OCI-LY7 (cell line): ENCODE results near the gene AVL9. TPM values are rescaled to one million over a fixed set of nuclear protein-coding genes. Genes with fewer than 3 reads are reported as not detected.

Experiments
- BruUV-seq: library from RNA; stranded (reverse); fragments of 400-500 nt; replicated peaks from 2 replicates; lab custom pipeline; 2021; lab: Mats Ljungman, UMichigan
- CTCF ChIA-PET: fragments of 300-600 bp; sonication (Branson Sonifier 250); formaldehyde crosslinking; loops from one replicate; lab custom pipeline; 2022; ENCODE audit warnings: antibody characterized with exemption; ENCODE audit not compliant: unreplicated experiment; lab: Charles Lee
- POLR2A ChIA-PET: fragments of 300-600 bp; sonication (Branson Sonifier 250); formaldehyde crosslinking; loops from one replicate; lab custom pipeline; 2022; ENCODE audit warnings: antibody characterized with exemption; lab: Charles Lee
- DNase-seq: peaks from one replicate; pipeline ENCODE4 v3.0.0-alpha.2; 2015; ENCODE audit warnings: low spot score
- H2AFZ ChIP-seq: fragments of 200-600 bp; sonication (generic), shearing (Covaris generic); 2 replicates; pipeline ENCODE4 v1.6.1; 2014; ENCODE audit warnings: mild to moderate bottlenecking, antibody characterized with exemption, low read length, moderate library complexity
- H3K27ac ChIP-seq: fragments of 200-600 bp; sonication (generic); 2 replicates; pipeline ENCODE4 v1.5.1; 2014; ENCODE audit warnings: mixed run types, low read depth, mild to moderate bottlenecking, moderate library complexity, low read length, inconsistent platforms; ENCODE audit not compliant: poor library complexity, severe bottlenecking
- H3K36me3 ChIP-seq: fragments of 200-600 bp; sonication (generic); 2 replicates; pipeline ENCODE4 v1.6.1; 2014; ENCODE audit warnings: mild to moderate bottlenecking, antibody characterized with exemption, low read length, moderate library complexity, mixed read lengths; ENCODE audit not compliant: insufficient read depth
- H3K4me1 ChIP-seq: fragments of 200-600 bp; sonication (generic); 2 replicates; pipeline ENCODE4 v1.5.1; 2014; ENCODE audit warnings: mild to moderate bottlenecking, low read length; ENCODE audit not compliant: insufficient read depth, poor library complexity, severe bottlenecking
- H3K4me2 ChIP-seq: fragments of 200-600 bp; sonication (generic); 2 replicates; pipeline ENCODE4 v1.6.1; 2014; ENCODE audit warnings: mild to moderate bottlenecking, low read length
- H3K4me3 ChIP-seq: fragments of 200-600 bp; sonication (generic); 2 replicates; pipeline ENCODE4 v1.5.1; 2014; ENCODE audit warnings: mild to moderate bottlenecking, low read depth, low read length; ENCODE audit not compliant: poor library complexity, severe bottlenecking
- H3K79me2 ChIP-seq: fragments of 200-600 bp; sonication (generic); 2 replicates; pipeline ENCODE4 v1.6.1; 2016; ENCODE audit warnings: low read depth, mild to moderate bottlenecking, low read length, moderate library complexity, mixed read lengths; ENCODE audit not compliant: insufficient read depth
- H3K9me2 ChIP-seq: fragments of 200-600 bp; sonication (generic); 2 replicates; pipeline ENCODE4 v1.6.1; 2016; ENCODE audit warnings: mild to moderate bottlenecking, low read length, mixed read lengths; ENCODE audit not compliant: insufficient read depth
- H3K9me3 ChIP-seq: fragments of 200-600 bp; sonication (generic); 2 replicates; pipeline ENCODE4 v1.6.1; 2014; ENCODE audit warnings: mild to moderate bottlenecking, mixed run types, low read length, mixed read lengths
- H4K20me1 ChIP-seq: fragments of 200-600 bp; sonication (generic); 2 replicates; pipeline ENCODE4 v1.6.1; 2014; ENCODE audit warnings: mild to moderate bottlenecking, antibody characterized with exemption, low read length, moderate library complexity, mixed read lengths; ENCODE audit not compliant: insufficient read depth
- EZH2phosphoT487 ChIP-seq: fragments of 200-600 bp; sonication (generic); IDR thresholded peaks from 2 replicates; pipeline ENCODE4 v1.6.1; 2018; ENCODE audit warnings: low read depth, borderline replicate concordance, mild to moderate bottlenecking, mixed run types, antibody characterized with exemption, low read length, moderate library complexity, mixed read lengths
- intact Hi-C: fragments of 100-400 bp; cut with micrococcal nuclease; formaldehyde crosslinking; loops from one replicate; pipeline ENCODE4 v1.10.0; 2022; ENCODE audit not compliant: unreplicated experiment
- total RNA-seq, 2 experiments: library from RNA; depleted of rRNA in 1 of 2; stranded (reverse); fragments of >200 nt in 1 of 2; shearing (Covaris generic) in 1 of 2; gene quantifications; 2 replicates each; pipeline ENCODE4 v1.2.3, GENCODE V29; 2014 to 2022
- TF ChIP-seq, protein P1 (sequence below): fragments of 200-600 bp; sonication (generic); conservative IDR thresholded peaks from 2 replicates; pipeline ENCODE4 v1.5.1; 2014; ENCODE audit warnings: mild to moderate bottlenecking, antibody characterized with exemption, low read length, moderate library complexity, mixed read lengths

Gene AVL9
- total RNA-seq, 2 experiments from 2014 or later = 36.6 to 54.9 TPM

DNA sequence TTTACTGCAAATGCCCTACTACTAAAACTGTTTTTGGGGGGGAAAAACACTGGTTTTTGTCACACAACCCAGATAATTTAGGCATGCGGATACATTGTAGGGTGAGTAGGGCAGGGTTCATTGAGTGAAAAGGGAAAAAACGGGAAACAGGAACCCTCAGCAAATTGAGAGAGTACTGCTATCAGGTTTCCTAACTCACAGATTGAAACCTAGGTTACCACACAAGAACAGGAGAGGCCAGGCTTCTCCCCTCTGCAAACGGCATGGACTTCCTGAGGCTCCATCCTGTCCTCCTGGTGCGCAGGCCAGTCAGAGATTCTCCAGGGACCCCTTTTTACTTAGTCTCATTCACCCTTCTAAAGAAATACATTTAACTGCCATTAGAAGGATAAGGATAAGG, 30.6 kb downstream of the AVL9 start:
- intact Hi-C loops = no loop called here
- Histone ChIP-seq H3K27ac (no peak overlapping the region), H3K9me3 (peaks cover 28% of the 10 kb centered on the region), H2AFZ (no peak overlapping the region), H3K4me1 (no peaks in the 10 kb centered on the region), H3K4me2 (no peak overlapping the region), H4K20me1 (no peaks in the 10 kb centered on the region), H3K4me3 (no peak overlapping the region), H3K79me2 (peaks cover 27% of the 10 kb centered on the region; the same call in 1 of the 2 replicates), H3K9me2 (no peaks in the 10 kb centered on the region), H3K36me3 (peaks cover 59% of the 10 kb centered on the region)
- BruUV-seq = no TSS peak
- TF ChIP-seq EZH2phosphoT487 = no peak
- ChIA-PET CTCF (no interaction called here), POLR2A (no interaction called here)
- DNase-seq = no peak

DNA sequence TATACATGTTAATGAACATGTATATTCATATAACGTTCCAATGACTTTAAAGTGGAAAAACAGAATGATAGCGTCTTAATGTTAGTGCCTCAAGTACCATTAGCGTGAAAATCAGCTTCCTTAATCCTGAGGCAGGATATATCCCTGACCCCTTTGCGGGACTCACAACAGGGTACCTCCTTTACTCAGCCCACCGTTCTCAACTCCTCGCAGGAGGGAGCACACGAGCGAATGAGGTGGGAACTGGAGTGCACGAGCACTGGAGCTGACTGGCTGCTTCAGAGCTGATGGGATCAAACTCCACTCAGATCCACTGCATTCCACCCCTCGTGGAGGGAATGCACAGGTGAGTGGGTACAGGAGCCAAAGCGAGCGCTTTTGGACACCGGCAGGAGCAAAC, 36.1 kb downstream of the AVL9 start:
- H3K36me3 ChIP-seq = peaks cover 46% of the 10 kb centered on the region
- no peaks in the 10 kb centered on the region for H3K9me2 ChIP-seq
- H3K27ac ChIP-seq = no peak overlapping the region
- H3K79me2 ChIP-seq = peaks cover 20% of the 10 kb centered on the region; the same call in 1 of the 2 replicates
- TF ChIP-seq, protein P1, sequence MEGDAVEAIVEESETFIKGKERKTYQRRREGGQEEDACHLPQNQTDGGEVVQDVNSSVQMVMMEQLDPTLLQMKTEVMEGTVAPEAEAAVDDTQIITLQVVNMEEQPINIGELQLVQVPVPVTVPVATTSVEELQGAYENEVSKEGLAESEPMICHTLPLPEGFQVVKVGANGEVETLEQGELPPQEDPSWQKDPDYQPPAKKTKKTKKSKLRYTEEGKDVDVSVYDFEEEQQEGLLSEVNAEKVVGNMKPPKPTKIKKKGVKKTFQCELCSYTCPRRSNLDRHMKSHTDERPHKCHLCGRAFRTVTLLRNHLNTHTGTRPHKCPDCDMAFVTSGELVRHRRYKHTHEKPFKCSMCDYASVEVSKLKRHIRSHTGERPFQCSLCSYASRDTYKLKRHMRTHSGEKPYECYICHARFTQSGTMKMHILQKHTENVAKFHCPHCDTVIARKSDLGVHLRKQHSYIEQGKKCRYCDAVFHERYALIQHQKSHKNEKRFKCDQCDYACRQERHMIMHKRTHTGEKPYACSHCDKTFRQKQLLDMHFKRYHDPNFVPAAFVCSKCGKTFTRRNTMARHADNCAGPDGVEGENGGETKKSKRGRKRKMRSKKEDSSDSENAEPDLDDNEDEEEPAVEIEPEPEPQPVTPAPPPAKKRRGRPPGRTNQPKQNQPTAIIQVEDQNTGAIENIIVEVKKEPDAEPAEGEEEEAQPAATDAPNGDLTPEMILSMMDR = no peak
- no peak for TF ChIP-seq EZH2phosphoT487
- no TSS peak for BruUV-seq
- no peaks in the 10 kb centered on the region for H4K20me1 ChIP-seq
- H2AFZ ChIP-seq = no peak overlapping the region
- intact Hi-C loops = no loop called here
- ChIA-PET POLR2A (interaction anchor here (0.6 to 1.2 kb wide), 5 partner anchors 9 to 35 kb away, joined by 3 to 6 read pairs (median 4); no protein-coding TSS in a partner anchor), CTCF (no interaction called here)
- no peak overlapping the region for H3K4me3 ChIP-seq
- H3K4me2 ChIP-seq = no peak overlapping the region
- peaks cover 14% of the 10 kb centered on the region; the same call in 1 of the 2 replicates for H3K9me3 ChIP-seq
- DNase-seq = no peak
- H3K4me1 ChIP-seq = no peaks in the 10 kb centered on the region

DNA sequence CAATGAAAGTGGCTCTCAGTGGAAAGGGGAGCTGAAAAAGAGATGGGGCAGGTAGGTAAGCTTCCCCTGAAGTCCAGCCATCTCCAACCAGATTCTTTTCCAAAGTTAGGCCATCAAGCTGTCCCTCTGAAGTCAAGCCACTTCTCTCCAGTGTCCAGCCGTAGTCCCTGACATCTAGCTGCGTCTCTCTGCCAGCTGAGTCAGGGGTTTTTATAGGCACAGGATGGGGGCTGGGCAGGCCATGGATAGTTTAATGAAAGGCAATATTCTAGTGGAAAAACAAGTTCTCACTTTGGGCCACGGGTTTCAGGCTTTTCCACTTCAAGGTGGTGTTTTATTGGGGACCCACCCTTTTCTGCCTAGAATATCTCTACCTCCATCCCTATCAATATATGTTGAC, 36.8 kb downstream of the AVL9 start:
- no peak overlapping the region for H3K27ac ChIP-seq
- no peak overlapping the region for H3K4me3 ChIP-seq
- ChIA-PET POLR2A (interaction anchor here (0.7 to 1.2 kb wide), 3 partner anchors 13 to 57 kb away, joined by 3 to 6 read pairs (median 3); no protein-coding TSS in a partner anchor), CTCF (no interaction called here)
- H3K9me2 ChIP-seq = no peaks in the 10 kb centered on the region
- peaks cover 14% of the 10 kb centered on the region; the same call in 1 of the 2 replicates for H3K9me3 ChIP-seq
- TF ChIP-seq EZH2phosphoT487 = no peak
- TF ChIP-seq, protein P1 = no peak
- H4K20me1 ChIP-seq = no peaks in the 10 kb centered on the region
- H3K4me2 ChIP-seq = no peak overlapping the region
- no TSS peak for BruUV-seq
- no peaks in the 10 kb centered on the region for H3K4me1 ChIP-seq
- no peak for DNase-seq
- H3K79me2 ChIP-seq = peaks cover 20% of the 10 kb centered on the region; the same call in 1 of the 2 replicates
- H3K36me3 ChIP-seq = peaks cover 42% of the 10 kb centered on the region
- intact Hi-C loops = no loop called here
- no peak overlapping the region for H2AFZ ChIP-seq
